ENCODE data around the gene RIMS1.

RIMS1 gene

DNA sequence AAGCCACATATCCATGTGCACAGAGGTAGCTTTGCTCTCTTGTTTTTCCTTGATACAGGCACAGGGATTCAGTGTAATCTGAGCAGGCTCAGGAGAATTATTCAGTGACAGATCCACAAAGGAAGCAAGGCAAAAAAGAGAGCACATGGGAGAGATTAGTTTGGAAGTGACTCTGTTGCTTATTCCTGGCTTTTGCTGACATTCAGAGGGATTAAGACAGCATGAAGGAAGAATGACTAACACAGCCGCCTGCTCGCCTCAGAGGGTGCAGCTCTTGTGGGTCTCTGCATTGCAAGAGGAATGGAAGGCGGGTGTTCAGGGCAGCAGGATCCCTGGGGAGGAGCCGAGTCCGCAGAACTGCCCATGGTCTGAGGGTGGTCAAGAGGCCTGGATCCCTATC lies 532.1 kb downstream of the RIMS1 start:
- DNase-seq = no peak

DNA sequence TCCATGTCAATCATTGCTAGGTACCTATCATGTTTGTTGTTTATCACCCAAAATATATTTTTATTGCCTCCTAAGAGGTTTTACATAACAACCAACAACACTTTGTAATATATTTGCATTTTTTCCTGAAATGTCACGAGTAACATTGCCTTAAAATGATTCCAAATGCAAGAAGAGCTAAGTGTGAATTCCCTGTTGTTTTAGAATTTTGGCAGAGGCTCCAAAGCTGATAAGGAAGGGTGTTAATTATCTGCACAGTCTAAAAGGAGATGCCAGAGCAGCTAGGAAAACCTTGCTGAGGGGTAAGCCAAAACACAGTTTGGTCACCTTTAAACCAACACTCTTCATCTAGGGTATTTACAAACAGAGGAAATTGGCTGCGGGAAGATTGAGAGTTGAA lies 533.6 kb downstream of the RIMS1 start:
- no peak for DNase-seq

DNA sequence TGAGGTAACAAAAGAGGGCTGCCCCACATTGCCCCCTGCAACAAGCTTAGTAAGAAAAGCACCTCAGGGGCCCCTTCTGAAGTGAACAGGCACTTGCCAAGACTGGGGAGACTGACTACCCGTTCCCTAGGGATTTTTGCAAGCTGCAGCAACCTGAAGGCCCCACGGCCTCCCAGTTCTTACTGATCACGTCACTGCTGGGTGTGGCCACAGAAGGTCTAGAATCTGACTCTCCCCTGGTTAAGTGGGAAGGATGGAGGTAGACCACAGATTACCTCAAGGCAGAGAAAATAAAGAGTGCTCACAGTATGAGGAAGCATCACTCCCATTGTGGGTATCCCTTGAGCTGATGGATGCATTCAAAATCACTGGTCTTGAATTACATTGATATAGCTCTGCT lies 534.1 kb downstream of the RIMS1 start:
- no peak for DNase-seq

DNA sequence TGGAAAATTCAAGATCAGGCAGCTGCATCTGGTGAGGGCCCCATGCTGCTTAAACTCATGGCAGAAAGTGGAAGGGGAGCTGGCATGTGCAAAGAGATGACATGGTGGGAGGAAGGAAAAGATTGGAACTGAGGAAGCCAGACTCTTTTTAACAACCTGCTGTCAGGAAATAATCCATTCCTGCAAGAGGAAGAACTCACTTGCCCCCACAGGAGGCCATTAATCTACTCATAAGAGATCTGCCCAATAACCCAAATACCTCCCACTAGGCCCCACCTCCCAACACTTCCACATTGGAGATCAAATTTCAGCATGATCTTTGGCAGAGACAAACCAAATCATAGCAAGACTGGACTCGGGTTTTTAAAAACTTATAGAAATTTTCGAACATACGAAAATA lies 535.0 kb downstream of the RIMS1 start:
- no peak for DNase-seq

DNA sequence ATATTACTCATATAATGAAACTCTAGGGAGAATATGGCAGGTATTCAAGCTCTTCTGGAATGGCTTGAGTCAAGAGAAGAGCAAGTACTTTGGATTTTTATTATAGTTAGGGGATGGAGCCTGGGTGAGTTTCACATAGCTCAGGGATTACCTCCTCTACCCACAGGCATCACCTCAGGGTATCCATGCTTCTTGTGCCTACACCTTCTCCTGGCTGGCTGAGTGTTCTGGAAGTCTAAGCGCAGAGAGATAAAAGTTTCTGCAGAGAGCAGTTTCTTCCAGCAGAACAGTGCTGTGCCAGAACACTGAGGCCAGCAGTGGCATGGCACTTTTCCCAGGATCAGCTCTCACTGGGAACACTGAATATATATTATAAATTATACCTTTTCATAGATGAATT lies 535.8 kb downstream of the RIMS1 start:
- no peak for DNase-seq

DNA sequence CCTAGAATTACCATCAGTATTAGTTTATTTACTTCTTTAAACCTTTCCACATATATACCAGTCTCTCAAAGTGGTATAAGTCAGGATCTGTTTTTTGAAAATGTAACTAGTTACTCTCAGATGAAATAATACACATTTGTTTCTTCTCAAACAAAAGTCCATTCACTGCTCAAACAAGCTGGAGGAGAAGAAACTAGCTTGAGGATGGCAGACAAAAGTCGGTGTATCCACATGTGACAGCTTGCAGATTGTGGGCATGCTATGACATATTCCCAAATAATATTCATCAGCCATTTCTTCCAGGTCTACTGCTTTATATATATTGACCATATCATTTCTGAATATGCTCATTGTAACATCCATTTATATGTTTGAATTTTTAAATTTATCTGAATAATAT lies 538.1 kb downstream of the RIMS1 start:
- DNase-seq = no peak

DNA sequence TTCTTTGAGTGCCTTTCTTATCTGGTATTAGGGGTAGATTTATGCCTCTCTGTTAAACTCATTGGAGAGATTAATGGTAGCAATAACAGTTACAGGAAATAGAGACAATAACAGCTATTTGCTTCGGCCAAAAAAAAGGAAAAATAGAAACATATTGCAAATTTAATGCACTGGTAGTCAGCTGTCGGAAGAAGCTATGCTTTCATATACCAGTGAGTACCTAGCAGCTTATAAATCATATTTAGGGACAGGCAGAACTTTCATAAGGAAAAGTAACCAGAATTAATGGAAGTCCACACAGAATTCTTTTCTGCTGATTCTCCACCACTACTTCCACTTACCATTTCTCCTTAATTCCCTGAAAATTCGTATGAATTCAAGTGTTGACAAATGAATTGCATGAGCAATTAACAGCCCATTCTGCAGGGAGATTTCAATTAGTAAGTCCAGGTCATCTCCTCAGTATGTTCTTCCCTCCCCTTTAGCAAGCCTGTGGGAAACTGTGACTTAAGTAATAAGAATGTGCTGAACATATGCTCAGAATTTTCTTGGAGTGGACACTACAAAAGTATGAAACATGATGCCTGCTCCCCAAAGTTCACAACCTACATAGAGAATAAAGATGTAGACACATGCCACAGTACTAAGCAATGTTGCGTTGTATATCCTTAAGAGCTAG lies 538.8 kb downstream of the RIMS1 start:
- DNase-seq = no peak

DNA sequence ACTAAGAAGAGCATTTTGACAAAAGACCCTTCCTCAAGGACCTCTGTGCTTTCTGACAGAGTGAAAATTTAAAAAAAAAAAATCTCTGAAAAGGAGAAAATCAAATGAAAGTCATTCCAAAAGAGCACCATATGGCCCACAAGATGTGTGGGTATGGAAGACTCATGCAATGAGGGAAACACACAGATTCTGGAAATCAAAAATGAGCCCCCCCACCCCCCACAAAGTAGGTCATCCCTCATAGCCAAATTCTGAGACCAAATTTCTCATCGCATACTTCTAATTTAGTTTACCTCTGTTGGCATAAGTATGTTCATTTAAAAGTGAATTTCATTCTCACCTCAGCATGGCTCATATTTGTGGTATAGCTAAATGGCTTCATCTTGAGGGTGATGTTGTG lies 554.3 kb downstream of the RIMS1 start:
- DNase-seq = no peak

DNA sequence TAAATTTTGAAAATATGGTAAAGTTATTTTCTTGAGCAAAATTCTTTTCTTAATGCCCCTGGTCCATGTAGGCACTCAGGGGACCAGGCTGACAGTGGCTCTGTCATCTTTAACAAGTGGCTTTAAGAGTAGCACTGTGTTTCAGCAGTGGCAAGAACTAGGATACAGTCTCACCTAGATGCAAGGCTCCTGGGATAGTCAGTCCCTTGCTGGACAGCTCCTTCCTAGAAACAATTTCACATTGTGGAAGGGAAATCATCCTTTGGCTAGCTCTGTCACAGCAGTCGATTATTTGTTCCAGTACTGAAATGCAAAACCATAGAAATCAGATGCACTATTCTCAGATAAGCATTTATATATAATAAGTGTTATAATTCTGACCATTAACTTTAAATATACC lies 560.1 kb downstream of the RIMS1 start:
- DNase-seq = no peak

Measured in CD4-positive, alpha-beta T cell treated with Interleukin-21 for 1 hour (primary cell).